CD14-positive monocyte (primary cell): ENCODE data around the gene CYP27A1. TPM values are rescaled to one million over a fixed set of nuclear protein-coding genes. Genes with fewer than 3 reads are reported as not detected.

ENCODE experiments used
- DNase-seq, 3 donors: peaks; one replicate each; pipeline ENCODE4 v3.0.0-alpha.2; 2011 to 2022
- H2AFZ ChIP-seq: 2 replicates; pipeline ENCODE4 v1.6.0; 2012; ENCODE audit warnings: mild to moderate bottlenecking, low read depth, low read length, inconsistent platforms; ENCODE audit not compliant: insufficient read depth, poor library complexity, severe bottlenecking
- H3K27ac ChIP-seq, 2 donors: 1 replicate in 1 of 2; 2 replicates in 1 of 2; pipeline ENCODE4 v1.5.1; 2012 to 2013; ENCODE audit warnings: low read length in 2 of 2, control low read depth in 1 of 2, inconsistent platforms in 1 of 2, low read depth in 1 of 2, mild to moderate bottlenecking in 1 of 2
- H3K27me3 ChIP-seq, 2 donors: one replicate each; pipeline versions ENCODE4 v1.6.0 to v1.6.1; 2011 to 2013; ENCODE audit warnings: low read length in 2 of 2; ENCODE audit not compliant: control insufficient read depth in 2 of 2, insufficient read depth in 2 of 2
- H3K36me3 ChIP-seq, 2 donors: replicated peaks in 1 of 2; 1 replicate in 1 of 2; 2 replicates in 1 of 2; pipeline versions ENCODE4 v1.5.1 to v1.6.1; 2012 to 2013; ENCODE audit warnings: low read length in 2 of 2, control low read depth in 1 of 2, inconsistent platforms in 1 of 2, mild to moderate bottlenecking in 1 of 2; ENCODE audit not compliant: insufficient read depth in 2 of 2, control insufficient read depth in 1 of 2
- H3K4me1 ChIP-seq, 2 donors: 1 replicate in 1 of 2; 2 replicates in 1 of 2; pipeline versions ENCODE4 v1.5.1 to v1.6.1; 2012 to 2013; ENCODE audit warnings: low read length in 2 of 2, control low read depth in 1 of 2, inconsistent platforms in 1 of 2, mild to moderate bottlenecking in 1 of 2, moderate library complexity in 1 of 2; ENCODE audit not compliant: insufficient read depth in 2 of 2, control insufficient read depth in 1 of 2
- H3K4me2 ChIP-seq: replicated peaks from 2 replicates; pipeline ENCODE3; 2012; ENCODE audit warnings: low read length, moderate library complexity, mild to moderate bottlenecking; ENCODE audit not compliant: poor library complexity, severe bottlenecking; ENCODE audit errors: extremely low read depth
- H3K4me3 ChIP-seq, 3 experiments: fragments of 200-600 bp in 1 of 3; sonication (generic) in 1 of 3; replicated peaks in 1 of 3; 1 replicate in 2 of 3; 2 replicates in 1 of 3; pipeline ENCODE4 v1.5.1; 2011 to 2013; ENCODE audit warnings: low read length in 3 of 3, mild to moderate bottlenecking in 3 of 3, control low read depth in 2 of 3, low read depth in 2 of 3, inconsistent platforms in 1 of 3, moderate library complexity in 1 of 3
- H3K79me2 ChIP-seq: 2 replicates; pipeline ENCODE4 v1.6.0; 2012; ENCODE audit warnings: mild to moderate bottlenecking, control low read depth, inconsistent platforms, low read length, moderate library complexity; ENCODE audit not compliant: insufficient read depth
- H3K9ac ChIP-seq: 2 replicates; pipeline ENCODE4 v1.6.0; 2017; ENCODE audit warnings: low read length, mild to moderate bottlenecking; ENCODE audit not compliant: insufficient read depth, poor library complexity, severe bottlenecking
- H3K9me3 ChIP-seq, 2 donors: replicated peaks in 1 of 2; 1 replicate in 1 of 2; 2 replicates in 1 of 2; pipeline versions ENCODE4 v1.5.1 to v1.6.1; 2012 to 2013; ENCODE audit warnings: low read length in 2 of 2, control low read depth in 1 of 2; ENCODE audit not compliant: control insufficient read depth in 1 of 2, insufficient read depth in 1 of 2
- H4K20me1 ChIP-seq: 2 replicates; pipeline ENCODE4 v1.6.0; 2012; ENCODE audit warnings: mild to moderate bottlenecking, low read length, control low read depth, moderate library complexity; ENCODE audit not compliant: insufficient read depth
- H3K27ac Mint-ChIP-seq, 7 donors: one replicate each; pipeline ENCODE4 v1.8.0; 2020; ENCODE audit warnings: mild to moderate bottlenecking in 7 of 7, mixed read lengths in 7 of 7, moderate library complexity in 6 of 7, inconsistent platforms in 2 of 7
- H3K27me3 Mint-ChIP-seq, 3 donors: one replicate each; pipeline ENCODE4 v1.8.0; 2021 to 2022; ENCODE audit warnings: low read depth in 3 of 3, mild to moderate bottlenecking in 3 of 3, mixed read lengths in 3 of 3, moderate library complexity in 3 of 3, inconsistent platforms in 1 of 3
- H3K36me3 Mint-ChIP-seq, 2 donors: one replicate each; pipeline ENCODE4 v1.8.0; 2020; ENCODE audit warnings: mixed read lengths in 2 of 2, inconsistent platforms in 1 of 2, mild to moderate bottlenecking in 1 of 2
- H3K4me1 Mint-ChIP-seq: one replicate; pipeline ENCODE4 v1.8.0; 2020; ENCODE audit warnings: mild to moderate bottlenecking, mixed read lengths
- H3K4me3 Mint-ChIP-seq, 2 donors: one replicate each; pipeline ENCODE4 v1.8.0; 2020; ENCODE audit warnings: mild to moderate bottlenecking in 2 of 2, mixed read lengths in 2 of 2, moderate library complexity in 1 of 2
- H3K9me3 Mint-ChIP-seq, 7 donors: one replicate each; pipeline ENCODE4 v1.8.0; 2020 to 2022; ENCODE audit warnings: mixed read lengths in 7 of 7, mild to moderate bottlenecking in 6 of 7, moderate library complexity in 6 of 7, inconsistent platforms in 2 of 7
- WGBS: methylation state at CpG from one replicate; pipeline ENCODE4 v1.1.5; 2013; ENCODE audit warnings: missing lambda C conversion rate; ENCODE audit not compliant: insufficient coverage; 5-methylcytosine and 5-hydroxymethylcytosine counted together
- intact Hi-C, 2 donors: fragments of 100-400 bp; cut with micrococcal nuclease; formaldehyde crosslinking; loops; one replicate each; pipeline versions ENCODE4 v1.15.0 to v1.15.1; 2023
- polyA plus RNA-seq, 3 donors: library from polyadenylated mRNA; depleted of rRNA in 1 of 3; unstranded in 2 of 3; stranded (reverse) in 1 of 3; fragments of 300-500 nt in 2 of 3; fragments of >200 nt in 1 of 3; fragmentation: Illumina TruSeq in 2 of 3; gene quantifications; 1 replicate in 2 of 3; 2 replicates in 1 of 3; pipeline ENCODE4 v1.2.3, GENCODE V29; 2012 to 2021
- TF ChIP-seq, protein P1 (sequence below): fragments of 200-600 bp; IDR thresholded peaks from one replicate; pipeline ENCODE4 v1.8.0; 2022; ENCODE audit warnings: antibody characterized with exemption, mild to moderate bottlenecking

Gene CYP27A1
- polyA plus RNA-seq, 3 donors, result 151 to 218 (median 214) TPM

DNA sequence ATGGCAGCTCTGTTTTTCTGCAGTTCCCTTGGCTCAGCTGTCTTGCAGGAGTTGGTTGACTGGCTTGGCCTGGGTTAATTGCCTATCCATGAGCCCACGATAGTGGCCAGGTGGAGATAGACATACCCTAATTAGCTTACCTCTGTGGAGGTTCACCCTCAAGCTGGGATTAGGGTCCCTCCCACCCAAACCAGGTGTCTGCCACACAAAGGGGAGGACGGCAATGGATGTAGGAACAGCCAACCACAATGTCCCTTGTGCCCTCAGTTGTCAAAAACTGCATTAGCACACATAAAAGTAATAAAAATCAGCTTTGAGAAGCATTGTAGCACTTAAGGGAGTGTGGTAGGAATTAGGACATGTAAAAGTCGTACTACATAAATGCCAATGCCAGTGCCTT, 4.2 kb downstream of the CYP27A1 start:
- Histone ChIP-seq H3K4me2 (no peak overlapping the region), H3K9me3 (peaks cover 0 to 5% of the 10 kb centered on the region in 2 donors), H2AFZ (no peak overlapping the region), H3K4me3 (no peak overlapping the region), H3K27ac (no peak overlapping the region), H4K20me1 (peaks cover 52% of the 10 kb centered on the region), H3K79me2 (peaks cover 5% of the 10 kb centered on the region), H3K27me3 (peaks cover 6 to 44% of the 10 kb centered on the region in 2 donors), H3K36me3 (peaks cover 0 to 5% of the 10 kb centered on the region in 2 donors), H3K9ac (no peak overlapping the region), H3K4me1 (peaks cover 18 to 42% of the 10 kb centered on the region in 2 donors)
- H3K4me1 Mint-ChIP-seq, result peaks cover 42% of the 10 kb centered on the region
- DNase-seq, result no peak
- intact Hi-C loops, result no loop called here
- H3K36me3 Mint-ChIP-seq, result peaks cover 36 to 49% of the 10 kb centered on the region in 2 donors
- TF ChIP-seq, protein P1, sequence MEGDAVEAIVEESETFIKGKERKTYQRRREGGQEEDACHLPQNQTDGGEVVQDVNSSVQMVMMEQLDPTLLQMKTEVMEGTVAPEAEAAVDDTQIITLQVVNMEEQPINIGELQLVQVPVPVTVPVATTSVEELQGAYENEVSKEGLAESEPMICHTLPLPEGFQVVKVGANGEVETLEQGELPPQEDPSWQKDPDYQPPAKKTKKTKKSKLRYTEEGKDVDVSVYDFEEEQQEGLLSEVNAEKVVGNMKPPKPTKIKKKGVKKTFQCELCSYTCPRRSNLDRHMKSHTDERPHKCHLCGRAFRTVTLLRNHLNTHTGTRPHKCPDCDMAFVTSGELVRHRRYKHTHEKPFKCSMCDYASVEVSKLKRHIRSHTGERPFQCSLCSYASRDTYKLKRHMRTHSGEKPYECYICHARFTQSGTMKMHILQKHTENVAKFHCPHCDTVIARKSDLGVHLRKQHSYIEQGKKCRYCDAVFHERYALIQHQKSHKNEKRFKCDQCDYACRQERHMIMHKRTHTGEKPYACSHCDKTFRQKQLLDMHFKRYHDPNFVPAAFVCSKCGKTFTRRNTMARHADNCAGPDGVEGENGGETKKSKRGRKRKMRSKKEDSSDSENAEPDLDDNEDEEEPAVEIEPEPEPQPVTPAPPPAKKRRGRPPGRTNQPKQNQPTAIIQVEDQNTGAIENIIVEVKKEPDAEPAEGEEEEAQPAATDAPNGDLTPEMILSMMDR, result no peak
- H3K27ac Mint-ChIP-seq, result no peak overlapping the region
- H3K9me3 Mint-ChIP-seq, result peaks cover 0 to 20% (median 8%) of the 10 kb centered on the region in 7 donors
- peak overlapping the region in 1 of 2 donors; percentile 57 for H3K4me3 Mint-ChIP-seq
- WGBS, result no CpG with 5 or more reads among the region's 3 CpGs
- peaks cover 25 to 42% (median 31%) of the 10 kb centered on the region in 3 donors for H3K27me3 Mint-ChIP-seq

DNA sequence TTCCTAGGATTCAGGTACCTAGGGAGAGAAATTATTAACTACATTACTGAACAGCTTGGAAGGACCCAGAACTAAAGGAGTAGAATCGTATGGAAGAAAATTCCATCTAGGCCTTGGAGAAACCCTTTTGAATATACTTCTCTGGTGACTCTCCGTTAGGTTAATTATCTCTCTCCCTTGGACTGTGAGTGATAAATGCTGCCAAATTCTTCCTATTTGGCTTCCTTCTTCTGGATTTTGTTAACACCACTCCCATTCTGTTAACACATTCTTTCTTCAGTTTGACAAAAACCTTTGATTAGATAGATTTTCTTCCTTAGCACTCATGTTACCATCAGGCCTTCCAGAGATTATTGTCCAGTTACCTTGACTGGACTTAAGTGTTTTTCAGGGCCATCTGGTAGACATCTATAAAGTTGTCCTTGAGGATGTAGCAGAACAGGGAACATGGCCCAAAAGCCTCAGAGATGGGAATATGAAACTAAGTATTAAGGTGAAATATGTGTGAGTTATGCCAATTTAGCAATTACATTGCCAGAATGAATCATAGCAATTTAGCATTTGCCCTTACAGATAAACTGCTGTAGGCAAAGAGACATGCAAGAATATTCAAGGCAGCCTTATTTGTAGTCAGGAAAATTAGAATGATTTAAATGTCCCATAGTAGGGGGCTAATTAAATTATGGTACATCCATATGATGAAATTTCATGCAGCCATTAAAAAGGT, 6.7 kb downstream of the CYP27A1 start:
- peaks cover 0 to 13% (median 6%) of the 10 kb centered on the region in 7 donors for H3K9me3 Mint-ChIP-seq

More for the DNA sequence above, 6.7 kb downstream of the CYP27A1 start:
- no peak overlapping the region for H3K4me3 Mint-ChIP-seq
- peaks cover 23% of the 10 kb centered on the region for H3K4me1 Mint-ChIP-seq
- no peak overlapping the region for H3K27ac Mint-ChIP-seq
- H3K36me3 Mint-ChIP-seq, result peaks cover 21 to 42% of the 10 kb centered on the region in 2 donors
- DNase-seq, result no peak
- Histone ChIP-seq H4K20me1 (peaks cover 63% of the 10 kb centered on the region), H2AFZ (no peak overlapping the region), H3K9ac (no peak overlapping the region), H3K4me1 (peaks cover 2 to 16% of the 10 kb centered on the region in 2 donors), H3K36me3 (peaks cover 0 to 5% of the 10 kb centered on the region in 2 donors), H3K9me3 (peaks cover 0 to 5% of the 10 kb centered on the region in 2 donors), H3K27ac (no peak overlapping the region), H3K79me2 (peaks cover 5% of the 10 kb centered on the region), H3K4me3 (no peak overlapping the region), H3K27me3 (peaks cover 2 to 30% of the 10 kb centered on the region in 2 donors), H3K4me2 (no peak overlapping the region)
- 100% methylated on average over 1 of the region's 2 CpGs for WGBS
- peaks cover 13 to 26% (median 16%) of the 10 kb centered on the region in 3 donors for H3K27me3 Mint-ChIP-seq
- TF ChIP-seq, protein P1, result no peak
- intact Hi-C loops, result no loop called here
